Measurements from ENCODE around the gene MALT1.

Gene MALT1

DNA sequence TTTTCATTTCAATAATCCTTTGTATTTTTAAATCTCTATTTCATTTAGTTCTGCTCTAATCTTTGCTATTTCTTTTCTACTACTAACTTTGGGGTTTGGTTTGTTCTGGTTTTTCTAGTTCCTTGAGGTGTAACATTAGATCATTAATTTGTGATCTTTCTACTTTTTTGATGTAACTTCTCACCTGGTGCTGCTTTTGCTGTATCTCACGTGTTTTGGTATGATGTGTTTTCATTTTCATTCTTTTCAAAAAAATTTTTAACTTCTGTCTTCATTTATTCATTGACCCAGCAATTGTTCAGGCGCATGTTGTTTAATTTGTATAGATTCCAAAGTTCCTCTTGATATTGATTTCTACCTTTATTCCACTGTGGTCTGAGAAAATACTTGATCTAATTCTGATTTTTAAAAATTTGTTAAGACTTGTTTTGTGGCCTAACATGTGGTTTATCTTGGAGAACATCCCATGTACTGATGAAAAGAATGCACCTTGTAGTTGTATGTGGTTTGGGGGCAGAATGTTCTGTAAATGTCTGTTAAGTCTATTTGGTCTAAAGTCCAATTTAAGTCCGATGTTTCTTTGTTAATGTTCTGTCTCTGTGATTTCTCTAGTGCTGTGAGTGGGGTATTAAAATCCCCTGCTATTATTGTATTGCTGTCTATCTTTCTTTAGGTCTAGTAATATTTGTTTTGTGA lies 17.3 kb upstream of the MALT1 start:
- DNase-seq (ENCODE audit: low read depth): no peak

DNA sequence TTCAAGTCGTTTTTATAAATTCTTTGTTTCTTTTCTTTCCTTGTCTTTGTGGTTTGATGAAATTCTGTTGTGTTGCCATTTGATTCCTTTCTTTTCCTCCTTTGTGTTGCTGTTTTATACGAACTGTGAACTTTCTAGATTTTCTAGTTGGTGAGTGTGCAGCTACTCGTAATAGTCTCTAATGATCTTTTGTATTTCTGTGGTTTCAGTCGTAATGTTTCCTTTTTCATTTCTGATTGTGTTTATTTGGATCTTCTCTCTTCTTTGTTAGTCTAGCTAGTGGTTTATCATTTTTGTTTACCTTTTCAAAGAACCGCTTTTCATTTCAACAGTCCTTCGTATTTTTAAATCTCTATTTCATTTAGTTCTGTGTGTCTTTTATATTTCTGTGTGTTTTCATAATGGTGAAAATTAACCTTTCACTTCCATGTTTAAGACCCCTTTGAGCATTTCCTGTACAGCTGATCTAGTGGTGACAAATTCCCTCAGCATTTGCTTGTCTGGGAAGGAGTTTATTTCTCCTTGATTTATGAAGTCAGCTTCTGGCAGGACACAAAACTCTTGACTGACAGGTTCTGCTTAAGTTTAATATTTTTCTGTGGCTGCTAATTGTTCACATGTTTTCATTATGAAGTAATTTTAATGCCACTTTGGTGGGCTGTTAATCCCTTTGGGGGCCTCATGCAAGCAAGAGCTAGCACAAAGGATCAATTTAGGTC lies 16.2 kb upstream of the MALT1 start:
- DNase-seq (ENCODE audit: low read depth): no peak

DNA sequence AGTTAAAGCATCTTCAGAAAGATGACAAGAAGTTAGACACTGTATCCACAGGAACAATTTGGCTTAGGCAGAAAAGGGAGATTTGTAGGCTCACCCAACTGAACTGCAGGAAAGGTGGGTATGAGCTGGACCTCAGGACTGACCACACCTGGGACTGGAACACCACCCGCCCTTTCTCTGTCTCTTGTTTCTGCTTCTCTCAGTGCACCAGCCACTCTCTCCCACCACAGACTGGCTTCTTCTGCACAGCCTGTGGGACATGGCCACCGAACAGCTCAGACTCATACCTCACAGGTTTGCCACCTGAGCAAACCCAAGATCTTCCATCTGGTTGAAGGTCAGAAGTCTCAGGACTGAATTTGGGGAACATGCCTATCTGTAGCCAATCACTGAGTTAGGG lies 14.2 kb upstream of the MALT1 start:
- DNase-seq (ENCODE audit: low read depth): no peak

DNA sequence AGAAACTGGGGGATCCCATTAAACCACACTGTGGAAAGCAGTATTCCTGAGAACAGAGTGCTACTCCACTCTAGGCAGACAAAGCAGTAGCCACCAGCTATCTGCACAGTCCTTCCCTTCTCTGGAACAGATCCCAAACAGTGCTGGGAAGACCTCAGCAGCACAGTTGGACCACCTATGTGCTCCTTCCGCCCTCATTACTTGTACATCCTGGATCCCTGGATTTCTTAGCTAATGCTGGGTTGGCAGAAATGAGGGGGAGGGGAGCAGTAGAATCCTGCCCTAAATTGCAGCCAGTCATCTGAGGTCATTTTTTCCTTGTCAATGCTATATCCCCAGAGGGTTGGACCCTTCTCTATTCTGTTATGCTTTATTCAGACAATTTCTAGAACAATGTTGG lies 13.8 kb upstream of the MALT1 start:
- no peak for DNase-seq (ENCODE audit: low read depth)

DNA sequence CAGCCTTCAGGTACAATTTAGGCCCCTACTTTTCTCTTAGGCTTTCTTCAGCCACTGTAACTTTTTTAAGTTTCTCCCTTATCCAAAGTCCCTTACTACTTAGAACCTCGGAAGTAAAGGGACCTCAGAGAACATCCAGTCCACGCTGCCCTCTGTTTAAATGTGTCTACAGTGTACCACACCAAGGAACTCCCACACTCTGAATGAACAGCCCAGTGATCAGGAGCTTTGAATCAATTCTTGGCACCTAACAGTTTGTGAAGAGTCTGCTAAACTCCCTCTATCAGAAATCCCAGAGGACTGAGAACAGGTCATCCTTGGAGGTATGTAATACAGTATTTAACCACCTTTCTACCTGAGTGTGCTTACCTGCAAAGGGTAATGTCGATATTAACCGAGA lies 11.6 kb upstream of the MALT1 start:
- no peak for DNase-seq (ENCODE audit: low read depth)

DNA sequence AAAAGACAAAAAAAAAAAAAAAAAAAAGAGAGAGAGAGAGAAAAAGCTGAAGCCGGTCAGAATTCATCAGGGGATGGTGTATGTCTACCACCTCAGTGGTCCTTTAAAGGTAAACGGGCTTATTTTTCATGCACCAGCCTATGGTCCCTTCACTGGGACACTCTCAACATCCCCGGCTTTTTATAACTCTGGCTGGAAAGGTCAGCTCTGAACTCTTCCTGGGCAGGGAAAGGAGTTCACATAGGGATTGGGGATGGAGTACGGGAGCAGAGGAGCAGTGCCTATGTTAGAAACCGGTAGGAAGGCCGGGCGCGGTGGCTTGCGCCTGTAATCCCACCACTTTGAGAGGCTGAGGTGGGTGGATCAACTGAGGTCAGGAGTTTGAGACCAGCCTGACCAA lies 10.3 kb upstream of the MALT1 start:
- no peak for DNase-seq (ENCODE audit: low read depth)

DNA sequence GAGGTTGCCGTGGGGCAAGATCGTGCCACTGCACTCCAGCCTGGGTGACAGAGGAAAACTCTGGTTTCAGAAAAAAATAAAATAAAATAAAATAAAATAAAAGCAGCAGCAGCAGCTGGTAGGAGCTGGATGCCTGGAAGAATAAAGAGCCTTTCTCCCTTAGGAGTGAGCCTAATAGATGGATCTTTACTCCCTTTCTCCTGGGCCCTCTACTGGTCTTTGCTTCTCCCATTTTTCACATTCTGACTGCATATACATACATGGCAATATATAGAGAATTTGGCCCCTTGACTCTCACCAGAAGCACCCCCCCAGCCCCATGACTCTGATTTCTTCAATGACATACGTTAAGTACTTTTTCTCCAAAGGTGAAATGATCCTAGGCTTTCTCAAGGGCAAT lies 9.8 kb upstream of the MALT1 start:
- DNase-seq (ENCODE audit: low read depth): no peak

DNA sequence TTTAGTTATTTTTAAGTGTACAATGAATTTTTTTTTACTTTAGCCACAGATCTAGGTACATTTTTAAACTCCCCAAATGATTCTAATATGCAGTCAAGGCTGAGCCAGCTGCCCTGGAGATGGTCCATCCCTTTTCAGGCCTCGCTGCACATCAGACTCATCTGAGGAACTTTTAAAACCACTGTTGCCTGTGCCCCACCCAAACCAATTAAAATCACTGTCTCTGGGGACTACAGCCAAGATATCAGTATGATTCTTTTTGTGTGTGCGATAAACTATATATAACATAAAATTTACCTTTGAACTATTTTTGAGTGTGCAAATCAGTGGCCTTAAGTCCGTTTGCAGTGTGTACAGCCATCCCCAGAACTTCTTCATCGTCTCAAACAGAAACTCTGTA lies 9.1 kb upstream of the MALT1 start:
- DNase-seq (ENCODE audit: low read depth): no peak

DNA sequence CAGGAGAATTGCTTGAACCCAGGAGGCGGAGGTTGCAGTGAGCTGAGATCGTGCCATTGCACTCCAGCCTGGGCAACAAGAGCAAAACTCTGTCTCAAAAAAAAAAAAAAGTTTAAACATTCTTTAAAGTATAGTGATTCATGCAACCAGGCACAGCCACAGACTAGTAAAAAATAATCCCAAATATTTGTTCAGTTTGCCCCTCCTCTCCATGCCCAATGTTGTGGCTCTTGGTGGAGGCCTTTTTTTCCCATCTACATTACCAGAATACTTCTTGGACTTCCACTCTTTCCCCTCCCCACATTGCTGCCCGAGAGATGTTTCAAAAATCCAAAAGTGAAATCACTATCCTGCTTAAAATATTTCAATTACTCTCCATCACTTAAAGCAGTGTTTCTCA lies 5.1 kb upstream of the MALT1 start:
- DNase-seq (ENCODE audit: low read depth): no peak

DNA sequence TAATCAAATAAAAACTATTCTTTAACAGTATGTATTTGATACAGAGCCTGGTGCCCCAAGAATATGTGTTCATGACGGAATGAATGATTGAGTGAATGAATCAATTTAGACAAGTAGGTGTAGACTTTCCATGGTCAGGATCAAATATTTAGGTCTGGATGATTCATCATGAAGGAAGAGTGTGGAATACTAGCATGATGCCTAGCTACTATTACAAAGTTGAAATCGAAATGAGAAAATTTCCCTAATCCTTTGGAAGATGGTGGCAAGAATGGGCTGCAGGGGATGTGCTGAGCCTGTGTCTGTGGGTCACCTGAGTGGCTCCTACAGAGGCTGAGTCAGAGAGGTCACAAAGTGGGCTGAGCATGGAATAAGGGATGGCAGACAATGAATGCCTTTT lies 3.1 kb upstream of the MALT1 start:
- no peak for DNase-seq (ENCODE audit: low read depth)

DNA sequence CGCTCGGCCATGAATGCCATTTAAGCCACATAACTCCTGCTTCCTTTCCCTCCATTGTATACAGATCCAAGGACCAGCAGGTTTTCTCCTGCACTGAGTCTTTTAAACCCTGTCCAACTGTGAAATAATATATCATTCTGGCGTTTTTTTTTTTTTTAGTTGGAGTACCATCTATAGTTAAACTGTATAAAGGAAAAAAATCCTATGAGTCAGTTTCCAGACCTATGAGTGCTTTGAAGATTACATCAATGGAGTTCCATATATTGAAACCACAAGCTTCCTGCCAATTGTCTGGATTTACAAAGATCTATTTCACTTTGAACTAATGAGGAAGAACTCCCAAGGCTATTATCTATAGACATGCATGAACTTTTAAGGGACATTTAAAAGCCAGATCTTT lies 2.4 kb upstream of the MALT1 start:
- DNase-seq (ENCODE audit: low read depth): no peak

DNA sequence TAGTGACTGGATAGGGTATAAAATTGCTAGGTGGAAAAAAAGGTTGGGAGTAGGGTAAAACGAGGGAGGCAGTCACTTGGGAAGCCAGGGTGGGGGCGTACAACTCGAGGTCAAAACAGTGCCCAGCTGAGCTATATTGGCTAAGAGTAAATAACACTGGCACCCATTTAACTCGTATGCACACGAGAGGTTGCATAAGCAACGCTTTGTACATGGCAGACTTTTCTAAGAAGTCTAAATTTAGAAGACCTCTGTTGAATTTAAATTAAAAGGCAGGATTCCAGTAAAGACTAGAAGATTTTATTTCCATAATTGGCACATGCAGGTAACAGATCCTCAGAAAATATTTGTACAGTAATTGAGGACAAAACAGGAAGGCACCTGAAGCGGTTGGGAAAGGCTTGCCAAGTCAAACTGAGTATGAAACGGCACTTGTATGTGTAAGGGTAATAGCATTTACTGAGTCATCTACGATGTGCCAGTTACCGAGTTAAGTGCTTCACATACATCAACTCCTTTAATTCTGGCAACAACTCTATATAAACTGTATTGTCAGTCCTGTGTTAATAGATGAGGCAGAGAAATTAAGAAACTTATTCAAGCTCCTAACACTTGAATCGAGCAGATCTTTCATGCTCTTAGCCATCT lies 1.4 kb upstream of the MALT1 start:
- no peak for DNase-seq (ENCODE audit: low read depth)

DNA sequence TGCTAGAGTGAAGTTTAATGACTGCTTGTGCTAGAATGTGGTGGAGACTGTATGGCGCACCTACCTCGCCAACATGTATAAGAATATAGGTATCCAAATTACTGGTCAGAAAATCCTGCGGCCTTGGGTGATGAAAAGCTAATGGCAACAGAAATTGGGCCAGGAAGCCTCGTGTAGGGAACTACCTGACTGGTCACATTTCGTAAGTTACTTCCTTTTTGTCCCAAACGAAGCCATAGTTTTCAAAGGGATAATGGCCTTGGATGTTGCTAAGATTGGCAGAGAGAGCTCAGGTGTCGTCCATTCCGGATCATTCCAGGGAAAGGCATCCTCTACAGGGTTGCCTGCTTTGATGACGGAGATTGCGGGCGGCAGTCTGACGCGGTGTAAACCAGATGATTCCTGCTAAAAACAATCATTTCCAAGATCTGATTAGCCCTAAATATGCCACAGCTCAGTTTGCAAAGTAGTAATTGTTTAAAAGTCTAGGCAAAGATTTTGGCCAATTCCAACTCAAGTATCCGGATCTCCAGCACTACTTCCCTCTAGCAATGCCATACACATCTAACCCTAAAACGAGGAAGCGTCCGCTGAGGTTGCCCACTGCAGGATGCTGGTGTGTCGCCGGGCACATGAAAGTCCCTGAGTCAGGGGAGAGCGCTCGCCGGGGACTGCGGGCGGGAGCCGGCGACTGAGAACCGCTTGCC lies 708 bp upstream of the MALT1 start:
- no peak for DNase-seq (ENCODE audit: low read depth)

DNA sequence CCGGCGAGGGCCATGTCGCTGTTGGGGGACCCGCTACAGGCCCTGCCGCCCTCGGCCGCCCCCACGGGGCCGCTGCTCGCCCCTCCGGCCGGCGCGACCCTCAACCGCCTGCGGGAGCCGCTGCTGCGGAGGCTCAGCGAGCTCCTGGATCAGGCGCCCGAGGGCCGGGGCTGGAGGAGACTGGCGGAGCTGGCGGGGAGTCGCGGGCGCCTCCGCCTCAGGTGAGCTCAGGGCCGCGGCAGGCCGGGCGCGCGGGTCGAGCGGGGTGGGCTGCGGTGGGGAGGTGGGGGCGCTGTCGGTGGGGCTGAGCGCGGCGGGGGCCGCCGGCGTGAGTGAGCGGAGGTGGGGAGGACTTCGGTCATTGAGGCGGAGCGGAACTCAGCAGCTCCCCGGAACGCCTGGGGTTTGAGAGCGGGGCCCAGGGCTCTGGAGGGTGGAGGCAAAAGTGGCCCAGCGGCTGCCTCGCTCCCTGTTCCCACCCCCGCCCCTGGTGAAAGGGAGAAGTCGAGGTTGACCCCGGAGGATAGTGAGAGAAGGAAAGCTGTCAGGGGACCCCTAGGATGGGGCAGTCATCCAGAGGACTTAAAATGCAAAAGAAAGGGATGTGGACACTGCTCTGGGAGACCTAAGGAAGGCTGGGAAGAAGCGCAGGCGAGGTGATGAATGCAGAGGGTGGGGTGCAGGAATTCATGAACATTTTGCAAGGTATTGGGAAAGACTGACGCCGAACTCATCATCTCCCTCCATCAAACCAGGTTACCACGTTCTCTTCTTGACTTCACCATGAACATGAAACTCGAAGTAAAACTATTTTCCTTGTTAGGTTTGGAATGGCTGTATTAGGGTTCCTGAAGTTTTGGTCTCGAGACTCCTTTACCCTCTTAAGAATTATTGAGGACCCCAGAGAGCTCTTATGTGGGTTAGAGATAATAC lies 633 bp downstream of the MALT1 start:
- no peak for DNase-seq (ENCODE audit: low read depth)

DNA sequence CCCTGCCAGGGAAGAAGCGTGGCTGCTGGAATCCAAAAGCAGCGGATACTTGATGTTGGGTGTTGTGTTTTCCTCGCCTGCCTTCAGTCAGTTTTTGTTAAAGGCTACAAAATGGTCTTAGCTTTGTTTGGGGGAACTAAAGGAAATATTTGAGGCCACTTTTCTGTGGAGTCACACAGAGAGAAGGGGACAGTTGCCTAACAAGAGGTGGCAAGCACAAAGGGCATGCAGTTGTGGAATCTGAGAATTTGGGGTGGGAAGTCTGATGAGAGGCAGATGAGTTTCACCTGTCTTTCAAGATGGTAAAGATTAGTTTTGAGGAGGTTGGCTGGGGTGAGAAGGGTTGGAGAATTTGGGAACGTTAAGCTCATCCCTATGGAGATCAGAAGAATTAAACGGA lies 2.9 kb downstream of the MALT1 start:
- no peak for DNase-seq (ENCODE audit: low read depth)

DNA sequence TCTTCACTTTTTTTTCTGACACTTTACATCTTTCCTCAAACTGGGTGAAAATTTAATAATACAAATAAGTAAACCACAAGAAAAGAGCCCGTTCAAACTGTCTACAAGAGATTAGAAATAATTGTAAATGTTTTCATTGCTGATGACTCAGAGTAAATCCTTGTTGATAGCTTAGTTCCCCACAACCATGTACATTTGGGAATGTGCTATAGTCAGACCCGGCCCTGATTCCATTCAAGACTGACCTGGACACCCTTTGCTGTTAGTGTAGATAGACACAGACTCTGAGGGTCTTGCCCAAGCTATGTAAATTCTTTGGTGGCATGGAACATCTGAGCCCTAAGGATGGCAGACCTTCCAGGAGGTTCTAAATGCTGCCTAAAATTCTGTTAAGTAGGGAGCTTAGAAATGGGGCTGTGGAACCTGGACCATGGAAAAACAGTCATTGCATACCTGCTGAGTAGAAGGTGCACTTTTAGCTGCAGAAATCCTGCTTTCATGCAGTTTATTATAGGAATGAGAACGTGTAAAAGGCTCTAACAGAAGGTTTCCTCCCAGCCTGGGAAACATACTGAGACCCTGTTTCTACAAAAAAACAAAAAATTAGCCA lies 3.7 kb downstream of the MALT1 start:
- no peak for DNase-seq (ENCODE audit: low read depth)

DNA sequence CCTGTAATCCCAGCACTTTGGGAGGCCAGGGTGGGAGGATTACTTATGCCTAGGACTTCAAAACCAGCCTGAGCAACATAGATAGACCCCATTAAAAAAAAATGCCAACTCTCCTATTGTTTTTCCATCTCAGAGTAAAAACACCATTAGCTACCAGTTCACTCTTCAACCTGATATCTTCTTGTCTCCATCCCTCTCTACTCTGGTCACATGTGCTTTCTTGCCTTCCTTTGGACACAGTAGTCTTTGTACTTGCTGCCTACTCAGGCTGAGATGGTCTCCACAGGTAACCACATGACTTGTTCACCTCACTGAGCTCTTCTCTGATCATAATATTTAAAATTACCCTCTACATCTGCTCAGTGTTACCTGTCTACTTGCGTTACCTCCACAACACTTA lies 5.0 kb downstream of the MALT1 start:
- no peak for DNase-seq (ENCODE audit: low read depth)

DNA sequence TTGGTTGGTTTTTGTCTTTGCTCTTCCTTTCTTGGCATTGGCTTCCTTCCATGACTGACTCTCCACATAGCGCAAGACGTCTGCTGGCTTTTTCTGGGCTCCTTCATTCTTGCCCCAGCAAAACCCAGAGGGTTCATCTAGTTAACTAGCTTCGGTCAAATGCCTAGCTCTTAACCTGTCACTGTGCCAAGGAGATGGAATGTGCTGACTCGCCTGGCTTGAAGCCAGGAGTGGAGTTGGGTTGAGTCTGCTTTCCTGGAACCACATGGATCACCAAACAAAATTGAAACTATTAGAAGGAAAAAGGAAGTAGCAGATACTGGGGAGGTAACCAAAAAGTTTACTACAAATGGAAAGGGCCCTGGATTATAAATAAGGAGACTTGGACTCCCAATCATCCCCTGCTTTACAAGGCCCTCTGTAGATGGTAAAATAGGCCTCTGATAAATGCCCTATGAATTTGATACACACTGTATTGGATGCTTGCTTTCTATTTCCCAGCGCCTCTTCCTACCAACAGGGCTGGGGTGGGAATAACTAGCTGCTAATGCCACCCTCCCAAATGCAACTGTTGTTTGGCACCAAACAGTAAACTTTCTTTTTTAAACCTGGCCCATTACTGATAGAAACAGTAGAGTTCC lies 11.3 kb downstream of the MALT1 start:
- peak; percentile 62 for DNase-seq (ENCODE audit: low read depth)

DNA sequence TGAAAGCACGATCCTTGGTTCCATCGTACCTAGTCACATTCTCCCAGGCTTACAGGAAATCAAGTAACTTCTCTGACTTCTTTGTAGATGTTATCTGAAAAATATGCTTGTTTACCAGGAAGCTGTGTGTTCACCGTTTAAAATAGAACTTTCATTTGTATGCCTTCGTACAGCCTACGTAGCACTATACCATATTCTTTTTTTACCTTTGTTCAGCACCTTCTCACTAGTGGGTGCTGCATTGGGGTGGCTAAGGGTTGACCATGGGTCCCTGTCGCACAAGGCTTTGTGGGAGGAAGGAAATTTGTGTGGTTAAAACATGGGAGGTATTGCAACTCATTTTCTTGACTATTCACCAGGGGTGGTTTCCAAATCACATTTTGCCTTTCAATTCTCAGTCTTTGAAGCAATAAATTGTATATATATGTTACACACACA lies 16.6 kb downstream of the MALT1 start:
- DNase-seq (ENCODE audit: low read depth): no peak

DNA sequence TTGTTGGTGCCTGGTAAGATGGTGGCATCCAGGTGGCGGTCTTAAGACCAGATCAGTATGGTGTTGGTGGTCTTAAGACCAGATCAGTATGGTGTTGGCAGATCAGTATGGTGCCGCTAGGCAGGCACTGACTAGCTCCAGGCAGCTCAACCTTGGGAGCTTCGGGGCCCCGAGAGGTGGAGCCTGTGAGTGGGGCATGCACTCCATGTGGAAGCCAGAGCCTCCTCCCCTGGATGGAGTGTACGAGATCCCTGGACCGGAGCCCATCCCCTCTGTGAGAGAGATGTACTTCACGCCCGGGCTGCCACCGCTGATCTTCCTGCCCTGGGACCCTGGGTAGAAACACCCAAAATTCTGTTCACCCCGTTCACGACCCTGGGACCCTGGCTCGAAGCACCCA lies 19.0 kb downstream of the MALT1 start:
- DNase-seq (ENCODE audit: low read depth): no peak

DNA sequence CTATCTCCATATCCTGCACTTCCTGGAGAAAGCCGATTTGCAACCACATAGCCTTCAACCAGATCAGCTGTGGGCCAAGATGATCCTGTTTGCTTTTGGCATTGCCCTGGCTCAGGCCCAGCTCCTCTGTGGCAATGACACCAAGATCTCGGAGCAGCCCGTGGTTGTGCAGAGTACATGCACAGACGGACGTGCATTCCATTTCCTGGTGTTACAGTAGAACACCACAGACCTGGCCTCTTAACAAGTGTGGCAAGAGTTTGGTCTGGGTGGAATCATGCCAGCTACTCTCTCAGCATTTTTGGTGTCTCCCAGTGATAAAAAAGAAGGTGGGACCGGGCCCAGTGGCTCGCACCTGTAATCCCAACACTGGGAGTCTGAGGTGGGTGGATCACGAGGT lies 20.0 kb downstream of the MALT1 start:
- no peak for DNase-seq (ENCODE audit: low read depth)
